Caco-2 (cell line): Measurements from ENCODE around the gene ARHGAP42. TPM values are rescaled to one million over a fixed set of nuclear protein-coding genes. Genes with fewer than 3 reads are reported as not detected.

Experiments used
- BruUV-seq: library from RNA; stranded (reverse); fragments of 400-500 nt; replicated peaks from 2 replicates; lab custom pipeline; 2021; lab: Mats Ljungman, UMichigan
- CTCF ChIA-PET: fragments of 300-600 bp; sonication (Branson Sonifier 250); formaldehyde crosslinking; loops from one replicate; lab custom pipeline; 2022; ENCODE audit warnings: antibody characterized with exemption; lab: Charles Lee
- POLR2A ChIA-PET: fragments of 300-600 bp; sonication (Branson Sonifier 250); formaldehyde crosslinking; loops from one replicate; lab custom pipeline; 2022; ENCODE audit warnings: antibody characterized with exemption; lab: Charles Lee
- DNase-seq, 2 experiments: peaks; one replicate each; pipeline versions ENCODE4 v3.0.0 to v3.0.0-alpha.2; 2020 to 2022
- H3K27me3 ChIP-seq: replicated peaks from 2 replicates; pipeline ENCODE4 v1.6.0; 2011; ENCODE audit warnings: low read length; ENCODE audit not compliant: control insufficient read depth, insufficient read depth
- H3K36me3 ChIP-seq: 2 replicates; pipeline ENCODE4 v1.5.1; 2011; ENCODE audit warnings: low read length; ENCODE audit not compliant: control insufficient read depth, insufficient read depth
- H3K4me1 ChIP-seq: fragments of 250-450 bp; sonication (Bioruptor Pico); 2 replicates; pipeline ENCODE4 v1.5.1; 2020; ENCODE audit warnings: mild to moderate bottlenecking
- H3K4me3 ChIP-seq: 2 replicates; pipeline ENCODE4 v1.5.1; 2011; ENCODE audit warnings: low read depth, mild to moderate bottlenecking, control low read depth, low read length
- H3K9me3 ChIP-seq: fragments of 250-450 bp; sonication (Bioruptor Pico); 2 replicates; pipeline ENCODE4 v1.5.1; 2020; ENCODE audit warnings: mild to moderate bottlenecking, moderate library complexity
- H3K27ac Mint-ChIP-seq: one replicate; pipeline ENCODE4 v1.8.0; 2022; ENCODE audit warnings: mixed read lengths; ENCODE audit not compliant: unreplicated experiment
- H3K27me3 Mint-ChIP-seq: one replicate; pipeline ENCODE4 v1.8.0; 2022; ENCODE audit warnings: mixed read lengths; ENCODE audit not compliant: insufficient read depth, unreplicated experiment
- H3K36me3 Mint-ChIP-seq: one replicate; pipeline ENCODE4 v1.8.0; 2022; ENCODE audit warnings: mild to moderate bottlenecking, mixed read lengths; ENCODE audit not compliant: insufficient read depth, unreplicated experiment
- H3K4me1 Mint-ChIP-seq: one replicate; pipeline ENCODE4 v1.8.0; 2022; ENCODE audit warnings: low read depth, mixed read lengths; ENCODE audit not compliant: unreplicated experiment
- H3K4me3 Mint-ChIP-seq: one replicate; pipeline ENCODE4 v1.8.0; 2022; ENCODE audit warnings: mild to moderate bottlenecking, moderate library complexity, mixed read lengths; ENCODE audit not compliant: unreplicated experiment
- H3K9me3 Mint-ChIP-seq: one replicate; pipeline ENCODE4 v1.8.0; 2022; ENCODE audit warnings: mixed read lengths; ENCODE audit not compliant: unreplicated experiment
- intact Hi-C: fragments of 100-400 bp; cut with micrococcal nuclease; formaldehyde crosslinking; loops from one replicate; pipeline ENCODE4 v1.10.0; 2022; ENCODE audit not compliant: unreplicated experiment
- total RNA-seq: library from RNA; stranded (reverse); gene quantifications from 2 replicates; pipeline ENCODE4 v1.2.3, GENCODE V29; 2022
- TF ChIP-seq, protein P1 (sequence below), 2 experiments: fragments of 200-600 bp in 1 of 2; IDR thresholded peaks; 1 replicate in 1 of 2; 2 replicates in 1 of 2; pipeline versions ENCODE4 v1.5.1 to v1.8.0; 2011 to 2022; ENCODE audit warnings: antibody characterized with exemption in 1 of 2, control low read depth in 1 of 2, inconsistent platforms in 1 of 2, low read depth in 1 of 2, low read length in 1 of 2, mild to moderate bottlenecking in 1 of 2, moderate library complexity in 1 of 2; ENCODE audit not compliant: insufficient read depth in 1 of 2, severe bottlenecking in 1 of 2, unreplicated experiment in 1 of 2

The ARHGAP42 gene
- total RNA-seq, 1 experiment from 2014 or later, result 8.4 TPM

- H3K27me3 Mint-ChIP-seq, result no peaks in the 10 kb centered on the region
- no peaks in the 10 kb centered on the region for H3K36me3 Mint-ChIP-seq
- peaks cover 6% of the 10 kb centered on the region for H3K4me1 Mint-ChIP-seq
- intact Hi-C loops, result no loop called here
- Histone ChIP-seq H3K27me3 (no peaks in the 10 kb centered on the region; the same call in 1 of the 2 replicates), H3K4me1 (no peaks in the 10 kb centered on the region), H3K4me3 (no peak overlapping the region), H3K36me3 (peaks cover 2% of the 10 kb centered on the region), H3K9me3 (no peaks in the 10 kb centered on the region)
- ChIA-PET POLR2A (no interaction called here), CTCF (no interaction called here)
- TF ChIP-seq, protein P1, sequence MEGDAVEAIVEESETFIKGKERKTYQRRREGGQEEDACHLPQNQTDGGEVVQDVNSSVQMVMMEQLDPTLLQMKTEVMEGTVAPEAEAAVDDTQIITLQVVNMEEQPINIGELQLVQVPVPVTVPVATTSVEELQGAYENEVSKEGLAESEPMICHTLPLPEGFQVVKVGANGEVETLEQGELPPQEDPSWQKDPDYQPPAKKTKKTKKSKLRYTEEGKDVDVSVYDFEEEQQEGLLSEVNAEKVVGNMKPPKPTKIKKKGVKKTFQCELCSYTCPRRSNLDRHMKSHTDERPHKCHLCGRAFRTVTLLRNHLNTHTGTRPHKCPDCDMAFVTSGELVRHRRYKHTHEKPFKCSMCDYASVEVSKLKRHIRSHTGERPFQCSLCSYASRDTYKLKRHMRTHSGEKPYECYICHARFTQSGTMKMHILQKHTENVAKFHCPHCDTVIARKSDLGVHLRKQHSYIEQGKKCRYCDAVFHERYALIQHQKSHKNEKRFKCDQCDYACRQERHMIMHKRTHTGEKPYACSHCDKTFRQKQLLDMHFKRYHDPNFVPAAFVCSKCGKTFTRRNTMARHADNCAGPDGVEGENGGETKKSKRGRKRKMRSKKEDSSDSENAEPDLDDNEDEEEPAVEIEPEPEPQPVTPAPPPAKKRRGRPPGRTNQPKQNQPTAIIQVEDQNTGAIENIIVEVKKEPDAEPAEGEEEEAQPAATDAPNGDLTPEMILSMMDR (IDR thresholded peaks at IDR 0.05; ENCODE audit: insufficient read depth in 1 of 2, low read depth in 1 of 2, low read length in 1 of 2, severe bottlenecking in 1 of 2, unreplicated experiment in 1 of 2), result no peak
- H3K9me3 Mint-ChIP-seq, result peaks cover 21% of the 10 kb centered on the region
- no peak for DNase-seq
- no peak overlapping the region for H3K4me3 Mint-ChIP-seq
- BruUV-seq, result no TSS peak
- H3K27ac Mint-ChIP-seq, result no peak overlapping the region
Measured at GRCh38 chr11:100972046-100972445, 285.0 kb downstream of the ARHGAP42 start.

DNA sequence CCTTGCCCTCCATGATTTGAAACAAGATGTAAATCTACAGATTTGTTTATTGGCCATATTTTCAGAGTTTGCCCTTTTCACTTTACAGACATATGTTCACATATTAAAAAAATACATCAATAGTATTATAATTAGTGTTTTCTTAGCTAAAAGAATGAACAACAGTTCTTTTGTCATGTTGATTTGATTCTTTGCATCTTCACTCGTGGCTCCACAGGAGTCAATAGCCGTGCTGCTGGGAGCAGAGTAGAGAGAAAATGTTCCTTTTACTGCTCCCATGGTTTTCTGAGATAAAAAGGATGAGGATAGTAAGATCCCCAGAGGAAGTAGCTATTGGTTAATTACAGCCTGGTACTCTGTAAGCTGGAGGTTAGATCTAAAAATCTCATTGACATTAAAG lies 291.4 kb downstream of the ARHGAP42 start:
- Mint-ChIP-seq H3K4me1 (no peaks in the 10 kb centered on the region), H3K4me3 (no peak overlapping the region), H3K27ac (no peak overlapping the region), H3K27me3 (no peaks in the 10 kb centered on the region), H3K9me3 (no peaks in the 10 kb centered on the region), H3K36me3 (no peaks in the 10 kb centered on the region)
- POLR2A ChIA-PET, result no interaction called here
- CTCF ChIA-PET, result no interaction called here
- Histone ChIP-seq H3K36me3 (peaks cover 2% of the 10 kb centered on the region), H3K9me3 (no peaks in the 10 kb centered on the region), H3K27me3 (no peaks in the 10 kb centered on the region; the same call in 1 of the 2 replicates), H3K4me3 (no peak overlapping the region), H3K4me1 (no peaks in the 10 kb centered on the region)
- TF ChIP-seq, protein P1 (IDR thresholded peaks at IDR 0.05; ENCODE audit: insufficient read depth in 1 of 2, low read depth in 1 of 2, low read length in 1 of 2, severe bottlenecking in 1 of 2, unreplicated experiment in 1 of 2), result no peak
- BruUV-seq, result no TSS peak
- intact Hi-C loops, result no loop called here
- DNase-seq, result no peak

DNA sequence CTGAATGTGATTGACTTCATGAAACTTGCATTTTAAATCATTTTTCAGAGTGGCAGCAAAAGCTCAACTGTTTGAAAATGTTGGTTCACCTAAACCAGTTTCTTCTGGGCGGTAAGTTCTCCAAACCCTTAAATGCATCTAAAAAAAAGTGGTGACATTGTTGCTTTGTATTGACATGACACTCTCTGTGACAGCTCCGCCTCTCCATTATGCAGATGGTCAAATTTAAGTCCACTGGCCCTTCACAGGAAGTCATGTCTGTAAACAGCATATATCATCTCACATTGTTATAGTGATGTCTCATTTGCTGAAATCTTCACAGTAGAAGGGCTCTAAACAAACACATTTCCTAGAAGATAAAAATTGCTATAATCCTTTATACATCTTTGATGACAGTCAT lies 291.9 kb downstream of the ARHGAP42 start:
- H3K4me3 Mint-ChIP-seq, result no peak overlapping the region
- ChIA-PET POLR2A (no interaction called here), CTCF (no interaction called here)
- Histone ChIP-seq H3K36me3 (no peaks in the 10 kb centered on the region), H3K4me1 (no peaks in the 10 kb centered on the region), H3K9me3 (no peaks in the 10 kb centered on the region), H3K4me3 (no peak overlapping the region), H3K27me3 (no peaks in the 10 kb centered on the region)
- intact Hi-C loops, result no loop called here
- TF ChIP-seq, protein P1 (IDR thresholded peaks at IDR 0.05; ENCODE audit: insufficient read depth in 1 of 2, low read depth in 1 of 2, low read length in 1 of 2, severe bottlenecking in 1 of 2, unreplicated experiment in 1 of 2), result no peak
- H3K9me3 Mint-ChIP-seq, result no peaks in the 10 kb centered on the region
- H3K27ac Mint-ChIP-seq, result no peak overlapping the region
- no peaks in the 10 kb centered on the region for H3K4me1 Mint-ChIP-seq
- DNase-seq, result no peak
- BruUV-seq, result no TSS peak
- H3K27me3 Mint-ChIP-seq, result no peaks in the 10 kb centered on the region
- no peaks in the 10 kb centered on the region for H3K36me3 Mint-ChIP-seq
